Epithelial cell of proximal tubule (primary cell): ENCODE data around the gene PTPRD. TPM values are rescaled to one million over a fixed set of nuclear protein-coding genes. Genes with fewer than 3 reads are reported as not detected.

Experiments used
- DNase-seq: peaks from one replicate; pipeline ENCODE4 v3.0.0-alpha.2; 2011; ENCODE audit warnings: low read depth
- H3K4me3 ChIP-seq: 2 replicates; pipeline ENCODE4 v1.5.1; 2011; ENCODE audit warnings: low read depth, mild to moderate bottlenecking, low read length
- CTCF ChIP-seq: conservative IDR thresholded peaks from 2 replicates; pipeline ENCODE4 v1.5.1; 2012; ENCODE audit warnings: low read depth, mild to moderate bottlenecking, low read length
- total RNA-seq: library from RNA; depleted of rRNA; stranded (reverse); fragments of >200 nt; gene quantifications from 2 replicates; pipeline ENCODE4 v1.2.3, GENCODE V29; 2015

The PTPRD gene
- total RNA-seq, 1 donor from 2014 or later, result 3.2 TPM

- no peak overlapping the region for H3K4me3 ChIP-seq
- no peak for TF ChIP-seq CTCF
- DNase-seq, result no peak
Observed at GRCh38 chr9:9214066-9214465, 1398.7 kb downstream of the PTPRD start.

GRCh38 chr9:9212963-9213362, 1399.8 kb downstream of the PTPRD start:
- DNase-seq, result no peak
- TF ChIP-seq CTCF, result no peak

GRCh38 chr9:9202276-9202675, 1410.5 kb downstream of the PTPRD start:
- DNase-seq, result no peak
- no peak for TF ChIP-seq CTCF
- H3K4me3 ChIP-seq, result no peak overlapping the region

More at GRCh38 chr9:9212963-9213362, 1399.8 kb downstream of the PTPRD start:
- H3K4me3 ChIP-seq, result no peak overlapping the region

GRCh38 chr9:9186086-9186485, 1426.7 kb downstream of the PTPRD start:
- DNase-seq, result no peak
- no peak overlapping the region for H3K4me3 ChIP-seq
- no peak for TF ChIP-seq CTCF

GRCh38 chr9:9182431-9182830, 1430.4 kb downstream of the PTPRD start:
- TF ChIP-seq CTCF, result no peak
- no peak overlapping the region for H3K4me3 ChIP-seq
- DNase-seq, result no peak

- TF ChIP-seq CTCF, result no peak
- no peak for DNase-seq
- no peak overlapping the region for H3K4me3 ChIP-seq
Observed at GRCh38 chr9:9177081-9177480, 1435.7 kb downstream of the PTPRD start.

- TF ChIP-seq CTCF, result no peak
Observed at GRCh38 chr9:9174358-9174757, 1438.4 kb downstream of the PTPRD start.

More at GRCh38 chr9:9174358-9174757, 1438.4 kb downstream of the PTPRD start:
- H3K4me3 ChIP-seq, result no peak overlapping the region
- no peak for DNase-seq
